Parathyroid adenoma (tissue), 2 donors: ENCODE results near the gene MSH2.
"Not testable (repeated sequence)": the region's sequence is repeated elsewhere in the genome, so short reads cannot be mapped to it uniquely, and the experiment has no call there.

Experiments
- H2AFZ ChIP-seq: fragments of 300-600 bp; sonication (generic); one replicate; pipeline ENCODE4 v1.7.0; 2017; ENCODE audit warnings: antibody characterized with exemption, mild to moderate bottlenecking
- H3K27ac ChIP-seq: fragments of 300-600 bp; sonication (generic); one replicate; pipeline ENCODE4 v1.7.0; 2017
- H3K27me3 ChIP-seq: fragments of 300-600 bp; sonication (generic); one replicate; pipeline ENCODE4 v1.7.0; 2017; ENCODE audit warnings: low read length; ENCODE audit not compliant: control insufficient read depth, insufficient read depth
- H3K36me3 ChIP-seq: fragments of 300-600 bp; sonication (generic); one replicate; pipeline ENCODE4 v1.7.0; 2017; ENCODE audit warnings: low read length; ENCODE audit not compliant: control insufficient read depth, insufficient read depth
- H3K4me1 ChIP-seq: fragments of 300-600 bp; sonication (generic); one replicate; pipeline ENCODE4 v1.7.0; 2017; ENCODE audit warnings: control low read depth
- H3K4me2 ChIP-seq: fragments of 300-600 bp; sonication (generic); one replicate; pipeline ENCODE4 v1.7.0; 2017; ENCODE audit warnings: low read length
- H3K4me3 ChIP-seq: fragments of 300-600 bp; sonication (generic); one replicate; pipeline ENCODE4 v1.7.0; 2017; ENCODE audit warnings: low read depth, low read length
- H3K79me2 ChIP-seq: fragments of 300-600 bp; sonication (generic); one replicate; pipeline ENCODE4 v1.7.0; 2017; ENCODE audit warnings: control low read depth
- H3K9ac ChIP-seq: fragments of 300-600 bp; sonication (generic); one replicate; pipeline ENCODE4 v1.7.0; 2017; ENCODE audit warnings: mild to moderate bottlenecking
- H3K9me3 ChIP-seq: fragments of 300-600 bp; sonication (generic); one replicate; pipeline ENCODE4 v1.7.0; 2017; ENCODE audit warnings: low read length; ENCODE audit not compliant: control insufficient read depth
- CTCF ChIP-seq: fragments of 300-600 bp; sonication (generic); IDR thresholded peaks from one replicate; pipeline ENCODE4 v1.7.0; 2017; ENCODE audit warnings: antibody characterized with exemption, mild to moderate bottlenecking
- donor health status: primary hyperparathyroidism.

MSH2 gene

GRCh38 chr2:47437287-47437686 lies 34.3 kb downstream of the MSH2 start:
- H3K4me2 ChIP-seq = no peak overlapping the region
- no peaks in the 10 kb centered on the region for H3K79me2 ChIP-seq
- no peaks in the 10 kb centered on the region for H3K27me3 ChIP-seq
- no peaks in the 10 kb centered on the region for H3K36me3 ChIP-seq
- H3K27ac ChIP-seq = no peak overlapping the region
- no peaks in the 10 kb centered on the region for H3K9me3 ChIP-seq
- no peak overlapping the region for H3K4me3 ChIP-seq
- H3K4me1 ChIP-seq = no peaks in the 10 kb centered on the region
- no peak overlapping the region for H2AFZ ChIP-seq
- TF ChIP-seq CTCF = peak; percentile 29
- H3K9ac ChIP-seq = no peak overlapping the region

- no peaks in the 10 kb centered on the region for H3K36me3 ChIP-seq
- H3K27me3 ChIP-seq = no peaks in the 10 kb centered on the region
- TF ChIP-seq CTCF = no peak
- H3K4me1 ChIP-seq = no peaks in the 10 kb centered on the region
- no peak overlapping the region for H3K4me2 ChIP-seq
- no peaks in the 10 kb centered on the region for H3K79me2 ChIP-seq
- H3K4me3 ChIP-seq = no peak overlapping the region
- H2AFZ ChIP-seq = no peak overlapping the region
- no peaks in the 10 kb centered on the region for H3K9me3 ChIP-seq
- no peak overlapping the region for H3K27ac ChIP-seq
- H3K9ac ChIP-seq = no peak overlapping the region
These were observed 35.1 kb downstream of the MSH2 start for GRCh38 chr2:47438106-47438505.

GRCh38 chr2:47438783-47439182 lies 35.8 kb downstream of the MSH2 start:
- Histone ChIP-seq H3K27me3 (no peaks in the 10 kb centered on the region), H3K4me2 (no peak overlapping the region), H3K27ac (no peak overlapping the region), H3K4me3 (no peak overlapping the region), H3K4me1 (no peaks in the 10 kb centered on the region), H3K9ac (no peak overlapping the region), H3K79me2 (no peaks in the 10 kb centered on the region), H3K9me3 (no peaks in the 10 kb centered on the region), H2AFZ (no peak overlapping the region), H3K36me3 (no peaks in the 10 kb centered on the region)
- TF ChIP-seq CTCF = no peak

DNA sequence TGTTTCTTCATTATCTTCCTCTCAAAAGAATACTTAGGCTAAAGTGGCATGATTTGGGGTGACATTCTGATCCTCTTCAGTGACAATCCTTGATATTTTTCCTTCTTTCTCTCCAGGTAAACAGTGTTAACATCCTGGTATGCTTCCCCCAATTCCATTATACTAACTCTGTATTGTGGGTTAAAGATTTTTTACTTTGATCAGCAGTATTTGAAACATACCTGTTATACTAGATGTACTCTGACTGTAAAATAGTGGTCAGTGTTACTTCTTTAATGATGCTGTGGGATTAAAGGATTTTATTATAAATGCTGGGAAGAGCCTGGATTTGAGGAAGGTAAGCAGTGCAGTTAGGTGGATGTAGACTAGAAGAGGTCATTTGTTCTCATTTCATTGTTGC lies 48.8 kb downstream of the MSH2 start:
- H3K9me3 ChIP-seq = no peaks in the 10 kb centered on the region
- H3K27ac ChIP-seq = no peak overlapping the region
- no peaks in the 10 kb centered on the region for H3K4me1 ChIP-seq
- no peak overlapping the region for H3K4me3 ChIP-seq
- no peaks in the 10 kb centered on the region for H3K36me3 ChIP-seq
- no peaks in the 10 kb centered on the region for H3K27me3 ChIP-seq
- H3K79me2 ChIP-seq = no peaks in the 10 kb centered on the region
- H2AFZ ChIP-seq = no peak overlapping the region
- no peak for TF ChIP-seq CTCF
- no peak overlapping the region for H3K9ac ChIP-seq
- H3K4me2 ChIP-seq = no peak overlapping the region

DNA sequence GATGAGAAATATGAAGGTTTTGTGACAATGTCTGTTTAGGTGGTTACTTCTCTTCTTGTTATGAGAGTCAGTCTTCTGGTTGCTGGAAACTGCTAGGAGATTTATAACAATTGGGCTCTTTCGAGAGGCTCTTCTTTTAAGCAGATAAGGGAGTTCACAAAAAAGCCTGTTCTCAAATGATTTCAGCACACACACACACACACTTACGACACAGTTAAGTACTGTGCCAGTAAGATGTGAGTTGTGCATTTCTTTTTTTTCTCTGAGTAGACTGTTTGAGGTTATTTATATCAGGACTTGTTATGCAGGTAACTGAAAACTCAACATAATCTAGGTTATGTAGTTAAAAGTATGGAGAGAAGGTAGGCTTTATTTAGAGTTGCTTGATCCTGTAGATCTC lies 49.8 kb downstream of the MSH2 start:
- Histone ChIP-seq H3K4me2 (no peak overlapping the region), H2AFZ (no peak overlapping the region), H3K27me3 (no peaks in the 10 kb centered on the region), H3K4me3 (no peak overlapping the region), H3K27ac (no peak overlapping the region), H3K4me1 (no peaks in the 10 kb centered on the region), H3K79me2 (no peaks in the 10 kb centered on the region), H3K36me3 (no peaks in the 10 kb centered on the region), H3K9ac (no peak overlapping the region), H3K9me3 (no peaks in the 10 kb centered on the region)
- TF ChIP-seq CTCF = no peak

DNA sequence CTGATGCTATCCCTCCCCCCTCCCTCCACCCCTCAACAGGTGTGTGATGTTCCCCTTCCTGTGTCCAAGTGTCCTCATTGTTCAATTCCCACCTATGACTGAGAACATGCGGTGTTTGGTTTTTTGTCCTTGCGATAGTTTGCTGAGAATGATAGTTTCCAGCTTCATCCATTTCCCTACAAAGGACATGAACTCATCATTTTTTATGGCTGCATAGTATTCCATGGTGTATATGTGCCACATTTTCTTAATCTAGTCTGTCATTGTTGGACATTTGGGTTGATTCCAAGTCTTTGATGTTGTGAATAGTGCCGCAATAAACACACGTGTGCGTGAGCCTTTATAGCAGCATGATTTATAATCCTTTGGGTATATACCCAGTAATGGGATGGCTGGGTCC lies 51.9 kb downstream of the MSH2 start:
- not testable (repeated sequence) for H3K27ac ChIP-seq, H3K4me1 ChIP-seq, H2AFZ ChIP-seq, H3K27me3 ChIP-seq, H3K4me3 ChIP-seq, H3K9ac ChIP-seq, H3K4me2 ChIP-seq, H3K9me3 ChIP-seq, H3K79me2 ChIP-seq, H3K36me3 ChIP-seq
